ENCODE data around the gene F10.
"Not testable (repeated sequence)": the region's sequence is repeated elsewhere in the genome, so short reads cannot be mapped to it uniquely, and the experiment has no call there.

The F10 gene

DNA sequence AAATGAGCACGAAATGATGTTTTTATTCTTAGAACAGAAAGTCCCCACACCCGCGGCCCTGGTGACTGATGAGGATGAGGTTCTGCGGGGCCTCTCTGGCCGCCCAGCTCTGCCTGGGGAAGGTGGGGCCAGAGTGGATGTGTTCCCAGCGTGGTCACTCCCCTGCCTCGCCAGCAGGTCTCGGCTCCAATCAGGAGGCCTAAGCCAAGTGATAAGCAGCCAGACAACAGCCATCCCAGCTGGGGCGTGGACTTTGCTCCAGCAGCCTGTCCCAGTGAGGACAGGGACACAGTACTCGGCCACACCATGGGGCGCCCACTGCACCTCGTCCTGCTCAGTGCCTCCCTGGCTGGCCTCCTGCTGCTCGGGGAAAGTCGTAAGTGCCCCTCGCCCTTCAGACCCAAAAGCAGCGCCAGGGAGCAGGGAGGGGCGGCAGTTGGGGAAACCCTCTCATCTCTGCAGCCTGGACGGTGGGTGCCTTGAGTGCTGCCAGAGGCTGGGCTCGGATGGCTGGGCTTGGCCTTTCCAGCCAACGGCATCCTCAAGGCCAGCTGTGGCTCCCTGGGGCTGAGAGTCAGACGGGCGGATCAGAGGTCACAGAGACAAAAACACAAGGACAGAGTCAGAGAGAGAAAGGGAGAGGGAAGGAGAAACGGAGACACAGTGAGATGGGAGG, at the start of gene F10:
Gene F10 (plus strand): TSS at position 250 of the 676 bp plus-strand sequence. CDS start 57 bp downstream, at position 307.
- peak; percentile 75 for DNase-seq (ENCODE audit: low spot score)

DNA sequence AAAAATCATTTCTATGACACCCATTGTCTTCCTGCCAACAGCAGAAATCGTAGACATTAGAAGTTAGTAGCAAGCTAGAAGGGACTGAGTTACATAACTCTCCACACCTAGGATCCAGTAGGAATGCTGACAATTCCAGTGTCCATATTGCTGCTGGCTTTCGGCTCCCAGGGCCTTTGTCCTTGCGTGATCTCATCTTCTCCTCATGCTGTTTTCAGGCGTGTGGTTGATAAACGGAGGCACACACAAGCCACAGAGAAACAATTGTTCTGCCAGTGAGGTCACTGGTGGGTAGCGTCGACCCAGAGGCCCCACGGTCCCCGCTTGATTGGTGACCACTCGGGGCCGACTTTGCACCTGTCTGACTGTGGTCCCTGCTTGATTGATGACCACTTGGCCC, 48.7 kb upstream of the F10 start:
- no peak for DNase-seq (ENCODE audit: low spot score)

DNA sequence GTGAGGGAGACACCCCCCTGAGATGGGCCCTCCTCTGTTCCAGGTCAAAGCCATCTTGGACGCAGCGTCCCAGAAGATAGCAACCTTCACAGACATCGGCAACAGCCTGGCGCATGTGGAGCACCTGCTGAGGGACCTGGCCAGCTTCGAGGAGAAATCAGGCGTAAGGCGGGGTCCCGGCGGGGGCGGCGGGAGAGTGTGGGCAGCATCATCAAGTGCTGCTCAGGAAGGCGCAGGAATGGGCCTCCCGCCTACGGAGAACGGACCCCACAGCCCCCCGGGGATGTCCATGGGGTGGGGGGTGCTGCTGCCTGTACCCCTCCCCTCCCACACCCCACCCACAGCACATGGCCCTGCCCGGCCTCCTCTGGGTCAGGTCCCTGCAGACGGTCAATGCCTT, 48.2 kb upstream of the F10 start:
- no peak for DNase-seq (ENCODE audit: low spot score)

GRCh38 chr13:113074876-113075275, 47.7 kb upstream of the F10 start:
- DNase-seq (ENCODE audit: low spot score): no peak

DNA sequence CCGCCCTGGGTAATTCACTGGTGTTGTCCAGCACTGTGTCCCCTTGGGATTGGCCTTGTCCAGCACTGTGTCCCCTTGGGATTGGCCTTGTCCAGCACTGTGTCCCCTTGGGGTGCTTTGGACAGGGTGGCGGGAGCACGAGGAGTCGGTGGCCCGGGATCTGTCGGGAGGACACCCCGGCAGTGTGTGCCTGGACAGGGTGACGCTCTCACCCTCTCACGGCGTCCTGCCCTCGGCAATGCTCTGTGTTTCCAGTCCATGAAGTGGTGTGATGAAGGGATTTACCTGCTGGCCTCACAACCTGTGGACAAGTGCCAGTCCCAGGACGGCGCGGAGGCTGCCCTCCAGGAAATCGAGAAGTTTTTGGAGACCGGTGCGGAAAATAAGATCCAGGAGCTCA, 46.9 kb upstream of the F10 start:
- DNase-seq (ENCODE audit: low spot score): no peak

GRCh38 chr13:113076681-113077401, 45.8 kb upstream of the F10 start:
- DNase-seq (ENCODE audit: low spot score): no peak

- DNase-seq (ENCODE audit: low spot score): no peak
Observed at GRCh38 chr13:113077566-113077952, 45.0 kb upstream of the F10 start.

GRCh38 chr13:113077953-113078901, 44.4 kb upstream of the F10 start:
- DNase-seq (ENCODE audit: low spot score): no peak

DNA sequence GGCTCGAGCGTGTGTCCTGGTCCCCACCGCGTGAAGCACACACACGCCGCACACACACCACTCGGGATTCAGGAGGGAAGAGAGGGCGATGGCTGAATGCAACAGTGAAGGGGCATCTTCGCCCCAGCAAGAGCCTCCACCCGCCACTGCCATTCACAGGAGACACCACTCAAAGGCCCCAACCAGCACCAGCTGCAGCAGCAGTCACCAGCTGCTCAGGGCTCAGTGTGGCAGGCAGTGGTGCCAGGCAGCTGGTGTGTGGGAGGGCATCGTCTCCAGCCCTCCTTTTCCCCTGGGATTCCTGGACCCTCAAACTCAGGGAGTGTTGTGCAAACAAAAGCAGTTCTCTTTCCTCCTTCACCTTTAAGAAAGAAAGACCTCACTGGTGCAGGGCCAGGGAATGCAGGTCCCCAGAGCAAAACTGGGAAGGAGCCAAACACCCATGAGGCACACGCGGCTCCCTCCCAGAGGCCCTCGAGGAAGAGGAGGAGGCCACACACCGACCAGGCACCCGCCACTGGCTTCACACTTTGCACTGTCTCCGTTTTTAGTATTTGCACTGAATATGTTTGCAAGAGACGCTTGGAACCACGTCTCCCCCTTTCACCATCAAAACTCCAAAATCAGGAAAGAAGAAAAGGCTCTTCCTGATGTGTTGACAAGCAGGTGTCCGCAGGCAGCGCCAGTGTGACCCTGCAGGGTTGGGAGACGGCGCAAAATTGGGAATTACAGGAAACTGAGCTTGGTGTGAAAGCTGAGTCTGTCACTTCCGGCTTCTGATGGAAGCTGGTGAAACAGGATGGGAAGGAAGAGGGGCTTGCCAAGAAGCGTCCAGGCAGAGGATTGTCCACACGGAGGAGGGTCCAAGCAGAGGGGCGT, 43.5 kb upstream of the F10 start:
- no peak for DNase-seq (ENCODE audit: low spot score)

GRCh38 chr13:113079781-113080080, 42.9 kb upstream of the F10 start:
- DNase-seq (ENCODE audit: low spot score): not testable (repeated sequence)

- DNase-seq (ENCODE audit: low spot score): no peak
Observed at GRCh38 chr13:113080361-113080831, 42.2 kb upstream of the F10 start.

DNA sequence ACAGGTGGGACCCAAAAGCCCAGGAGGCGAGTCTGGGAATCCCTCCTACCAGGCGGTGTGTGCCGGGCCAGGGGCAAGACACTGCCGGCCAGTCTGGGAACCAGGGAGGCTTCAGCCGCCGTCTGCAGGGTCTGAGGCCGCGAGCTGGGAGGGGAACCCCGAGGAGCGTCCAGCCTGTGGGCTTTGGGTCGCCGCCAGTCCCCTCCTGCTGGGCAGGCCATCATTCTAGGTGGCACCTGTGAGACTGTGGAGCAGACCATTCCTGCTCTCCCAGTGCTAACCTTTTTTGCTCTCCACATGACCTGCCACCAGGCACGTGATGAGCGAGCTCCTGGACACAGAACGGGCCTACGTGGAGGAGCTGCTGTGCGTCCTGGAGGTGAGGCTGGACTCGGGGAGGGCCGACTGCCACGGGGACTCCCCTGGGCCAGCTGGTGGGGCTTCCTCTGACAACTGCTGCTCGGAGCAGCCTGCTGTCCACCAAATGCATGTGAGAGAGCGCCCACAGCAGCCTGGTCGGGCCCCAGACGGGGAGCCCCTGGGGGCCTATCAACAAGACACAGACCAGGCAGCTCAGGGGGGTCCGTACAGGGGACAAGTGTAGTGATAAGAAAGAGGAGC, 41.6 kb upstream of the F10 start:
- no peak for DNase-seq (ENCODE audit: low spot score)

GRCh38 chr13:113082198-113083021, 40.2 kb upstream of the F10 start:
- no peak for DNase-seq (ENCODE audit: low spot score)

DNA sequence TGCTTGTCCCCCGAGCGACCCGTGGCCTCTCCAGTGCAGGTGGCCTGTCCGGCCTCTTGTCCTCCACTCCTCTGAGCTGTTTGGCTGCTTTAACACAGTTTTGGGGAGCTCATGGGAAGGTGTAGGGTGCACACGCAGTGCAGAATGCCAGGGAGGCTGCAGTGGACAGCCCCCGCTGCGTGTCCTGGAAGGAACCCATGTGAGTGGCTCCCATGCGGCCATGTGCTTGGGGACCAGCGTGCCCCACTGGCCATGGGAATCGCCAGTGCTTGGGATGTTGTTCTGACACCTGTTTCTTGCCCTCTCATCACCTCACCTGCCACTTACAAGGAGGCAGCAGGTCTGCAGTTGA, 39.6 kb upstream of the F10 start:
- no peak for DNase-seq (ENCODE audit: low spot score)

GRCh38 chr13:113083402-113084061, 39.1 kb upstream of the F10 start:
- DNase-seq (ENCODE audit: low spot score): no peak

DNA sequence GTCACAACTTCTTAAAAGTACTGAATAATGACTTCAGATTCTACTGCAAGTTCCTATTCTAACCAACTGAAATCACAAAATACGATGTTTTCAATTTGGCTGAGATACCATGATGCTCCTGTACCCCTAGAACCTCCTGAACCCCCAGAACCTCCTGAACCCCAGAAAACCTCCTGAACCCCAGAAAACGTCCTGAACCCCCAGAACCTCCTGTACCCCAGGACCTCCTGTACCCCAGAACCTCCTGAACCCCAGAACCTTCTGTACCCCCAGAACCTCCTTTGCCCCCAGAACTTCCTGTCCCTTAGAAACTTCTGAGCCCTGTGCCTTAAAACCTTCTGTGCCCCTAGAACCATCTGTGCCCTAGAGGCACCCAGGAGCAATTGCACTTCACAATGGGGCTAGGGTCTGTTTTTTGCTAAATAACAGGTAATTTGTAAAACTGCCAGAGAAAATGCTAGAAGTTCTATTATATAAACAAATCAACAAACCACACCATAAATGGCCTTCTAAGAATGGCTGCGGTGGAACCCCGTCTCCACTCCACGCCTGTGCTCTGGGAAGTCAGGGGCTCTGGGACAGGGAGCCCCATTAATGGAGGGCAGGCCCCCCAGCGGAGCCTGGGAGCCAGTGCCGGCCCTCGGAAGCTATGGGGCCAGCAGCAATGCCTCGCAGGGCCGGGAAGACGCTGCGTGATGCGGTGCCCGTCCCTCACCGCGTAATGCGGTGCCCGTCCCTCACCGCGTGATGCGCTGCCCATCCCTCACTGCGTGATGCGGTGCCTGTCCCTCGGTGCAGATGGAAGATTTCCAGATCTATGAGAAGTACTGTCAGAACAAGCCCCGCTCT, 38.3 kb upstream of the F10 start:
- DNase-seq (ENCODE audit: low spot score): no peak

DNA sequence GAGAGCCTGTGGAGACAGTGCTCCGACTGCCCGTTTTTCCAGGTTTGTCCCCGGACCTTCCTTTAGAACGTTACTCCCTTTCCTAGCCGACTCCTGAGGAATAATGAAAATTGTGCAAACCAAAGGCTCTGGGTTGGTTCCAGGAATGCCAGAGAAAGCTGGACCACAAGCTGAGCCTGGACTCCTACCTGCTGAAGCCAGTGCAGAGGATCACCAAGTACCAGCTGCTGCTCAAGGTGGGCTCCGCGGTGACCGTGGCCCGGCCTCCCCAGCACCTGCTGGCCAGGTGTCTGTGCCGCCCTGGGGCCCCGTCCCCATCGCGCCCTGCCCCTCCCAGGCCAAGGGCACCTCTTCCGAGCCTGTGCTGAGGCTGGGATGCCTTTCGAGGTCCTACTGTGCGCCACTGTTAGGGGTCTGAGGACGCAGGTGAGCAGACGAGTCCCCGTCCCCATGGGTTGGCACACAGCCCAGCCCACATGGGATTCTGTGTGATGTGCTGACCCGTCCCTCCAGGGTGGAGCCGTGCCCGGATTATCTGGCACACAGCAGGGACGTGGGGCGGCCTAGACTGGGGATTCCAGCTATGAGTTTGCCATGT, 37.6 kb upstream of the F10 start:
- no peak for DNase-seq (ENCODE audit: low spot score)

GRCh38 chr13:113086031-113086750, 36.4 kb upstream of the F10 start:
- no peak for DNase-seq (ENCODE audit: low spot score)
